Stimulated activated CD4-positive, alpha-beta T cell treated with anti-CD3 and anti-CD28 coated beads, TNF-alpha, amount 100 ng/mL, for 24 hours (primary cell): Measurements from ENCODE around the gene TAGLN2.

Experiments
- DNase-seq, 3 experiments: peaks; one replicate each; pipeline ENCODE4 v3.0.0-alpha.2; 2020; ENCODE audit warnings: low read depth in 3 of 3

TAGLN2 gene

DNA sequence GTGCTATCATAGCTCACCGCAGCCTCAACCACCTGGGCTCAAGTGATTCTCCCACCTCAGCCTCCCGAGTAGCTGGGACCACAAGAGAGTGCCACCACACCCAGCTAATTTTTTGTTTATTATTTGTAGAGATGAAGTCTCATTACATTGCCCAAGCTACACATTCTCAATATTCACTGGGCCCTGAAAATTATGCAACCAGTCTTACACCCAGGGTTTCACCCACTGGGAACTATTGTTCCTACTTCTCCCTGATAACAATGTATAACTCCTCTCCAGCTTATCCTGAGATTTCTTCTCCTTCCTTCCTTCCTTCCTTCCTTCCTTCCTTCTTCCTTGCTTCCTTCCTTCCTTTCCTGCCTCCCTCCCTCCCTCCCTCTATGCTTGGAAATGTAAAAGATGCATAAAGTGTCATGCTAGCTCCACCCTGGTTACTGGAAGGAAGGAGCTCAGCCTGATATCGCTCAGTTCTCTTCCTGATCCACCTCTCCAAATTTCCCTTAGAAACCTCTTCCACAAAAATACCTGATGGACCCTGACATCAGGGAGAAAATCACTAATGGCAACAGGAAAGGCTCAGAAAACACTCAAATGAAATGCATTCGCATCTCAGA lies 51.7 kb downstream of the TAGLN2 start:
- DNase-seq, result no peak

DNA sequence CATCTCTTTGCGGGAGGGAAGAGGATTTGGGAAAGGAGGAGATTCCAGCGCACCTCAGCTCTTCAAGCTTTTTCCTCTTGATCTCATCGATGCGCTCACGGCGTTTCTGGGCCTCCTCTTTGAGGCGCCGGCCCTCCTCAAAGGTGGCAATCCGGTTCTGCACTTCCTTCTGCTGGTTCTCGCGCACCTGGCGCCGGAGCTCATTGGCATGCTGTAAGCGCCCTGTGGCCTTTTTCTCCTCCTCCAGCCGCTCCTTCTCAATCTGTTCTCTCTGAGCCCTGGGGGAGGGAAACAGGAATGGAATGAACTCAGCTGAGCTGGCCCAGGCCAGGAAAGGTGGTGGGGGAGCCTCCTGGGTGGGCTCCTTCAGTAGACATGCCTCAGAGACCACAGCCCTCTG lies 52.4 kb downstream of the TAGLN2 start:
- no peak for DNase-seq

DNA sequence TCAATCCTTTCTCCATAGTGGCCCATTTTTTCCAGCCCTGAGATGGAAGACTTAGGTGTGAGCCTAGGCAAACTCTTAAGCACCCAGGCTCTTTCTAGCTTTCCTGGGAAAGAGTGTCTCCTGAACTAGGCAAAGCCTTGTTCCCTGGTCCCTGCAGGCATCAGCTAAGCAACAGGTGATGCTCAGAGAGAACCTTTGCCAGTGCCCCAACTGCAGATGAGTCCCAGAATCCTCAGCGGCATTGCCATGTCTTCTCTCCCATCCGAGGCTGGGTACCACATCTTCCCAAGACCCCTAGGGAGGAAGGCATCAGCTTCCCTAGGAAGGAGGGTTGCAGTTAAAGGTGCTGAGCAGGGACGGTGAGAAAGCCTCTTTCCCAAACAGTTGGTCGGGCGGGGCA lies 54.6 kb downstream of the TAGLN2 start:
- DNase-seq, result no peak

DNA sequence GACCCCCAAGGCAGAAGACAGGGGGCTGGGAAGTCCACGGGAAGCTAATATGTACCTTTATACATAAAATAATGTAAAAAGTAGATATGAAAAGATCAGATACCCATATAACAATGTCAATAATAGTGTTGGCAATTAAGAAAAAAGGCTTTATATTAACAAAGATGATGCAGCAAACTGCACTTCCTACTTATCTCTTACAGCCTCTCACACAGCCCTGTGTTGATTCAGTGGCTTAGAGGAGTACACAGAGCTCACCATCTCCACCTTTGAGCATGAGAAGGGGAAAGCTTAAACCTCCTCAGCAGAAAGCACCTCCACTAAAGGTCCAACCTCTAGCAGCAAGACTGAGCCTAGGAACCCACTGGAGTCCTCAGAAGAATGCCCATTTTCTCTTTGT lies 55.7 kb downstream of the TAGLN2 start:
- no peak for DNase-seq

DNA sequence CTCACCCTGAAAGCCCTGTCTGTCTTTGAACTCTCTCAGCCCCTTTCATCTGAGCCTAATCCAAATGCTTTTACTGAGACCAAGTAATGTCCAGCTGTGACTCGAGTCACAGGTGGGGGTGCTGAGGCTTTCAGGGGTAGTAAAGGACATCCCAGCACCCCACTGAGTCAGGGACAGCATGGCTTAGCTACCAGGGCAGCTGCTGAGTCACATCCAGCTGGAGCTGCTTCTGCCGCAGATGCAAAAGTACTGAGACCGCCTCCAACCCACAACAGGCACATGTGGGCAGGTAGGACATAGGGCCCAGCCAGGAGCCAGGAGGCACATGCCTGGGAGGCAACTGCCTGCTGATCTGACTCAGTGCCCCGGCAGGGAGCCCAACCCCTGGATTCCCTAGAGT lies 56.1 kb downstream of the TAGLN2 start:
- peak in 1 of 3 experiments; percentile 30 for DNase-seq

DNA sequence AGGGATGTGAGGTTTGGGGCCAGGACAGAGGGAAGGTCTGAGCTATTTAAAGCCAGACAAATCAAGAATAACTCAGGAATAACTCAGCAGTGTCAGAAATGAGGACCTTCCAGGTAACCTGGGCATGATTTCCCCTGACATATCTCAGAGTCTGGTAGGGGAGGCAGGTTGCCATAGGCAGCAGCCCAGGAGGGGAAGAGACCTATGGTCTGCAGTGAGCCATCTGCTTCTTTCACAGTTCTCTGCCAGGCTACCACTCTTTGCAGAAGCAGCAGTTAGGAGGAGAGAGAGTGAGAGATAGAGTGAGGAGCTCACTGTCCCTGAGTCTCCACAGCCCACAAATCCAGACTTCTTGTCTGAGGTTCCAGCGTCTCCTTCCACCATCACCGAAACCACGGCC lies 56.5 kb downstream of the TAGLN2 start:
- no peak for DNase-seq
